ENCODE data around the gene IQCH. TPM values are rescaled to one million over a fixed set of nuclear protein-coding genes. Genes with fewer than 3 reads are reported as not detected.

The IQCH gene
- total RNA-seq, 1 donor from 2014 or later, result 2.8 TPM

DNA sequence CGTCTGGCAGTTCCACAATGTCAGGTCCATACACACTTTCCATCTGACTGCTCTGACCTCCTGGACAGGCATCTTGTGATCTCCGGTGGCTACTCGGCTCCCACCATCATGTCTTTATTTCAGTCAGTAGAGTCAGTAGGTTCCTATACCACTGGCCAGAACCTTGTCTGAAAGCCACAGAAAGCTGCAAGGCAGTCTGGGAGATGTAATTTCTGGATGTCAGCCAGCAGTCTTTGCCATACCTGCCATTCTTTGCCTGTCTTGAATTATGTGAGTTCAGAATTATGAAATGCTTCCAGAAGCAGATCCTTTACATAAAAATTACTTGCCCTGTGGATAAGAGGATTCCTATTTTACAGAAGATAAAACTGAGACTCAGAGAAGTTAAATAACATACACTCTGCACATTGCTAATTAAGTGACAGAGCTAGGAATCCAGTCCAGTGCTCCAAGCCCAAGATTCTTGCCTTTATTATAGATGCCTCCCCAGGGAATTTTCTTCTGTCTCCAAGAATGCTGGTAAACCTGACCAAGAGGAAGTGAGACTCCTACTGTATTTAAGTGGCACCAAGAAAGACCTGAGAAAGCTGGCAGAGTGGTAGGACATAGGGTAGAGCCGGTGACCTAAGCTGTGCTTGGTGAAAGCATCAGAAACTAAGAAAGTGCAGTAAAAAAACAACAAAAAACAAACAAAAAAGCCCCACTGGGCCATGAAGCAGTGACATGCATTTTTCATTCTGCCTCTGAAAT lies 75.6 kb downstream of the IQCH start:
- Mint-ChIP-seq H3K4me3 (no peak overlapping the region), H3K4me1 (no peaks in the 10 kb centered on the region), H3K9me3 (peaks cover 2% of the 10 kb centered on the region), H3K27ac (ENCODE audit: unreplicated experiment) (no peak overlapping the region), H3K27me3 (ENCODE audit: low read depth) (no peaks in the 10 kb centered on the region), H3K36me3 (ENCODE audit: low read depth) (peaks cover 6% of the 10 kb centered on the region)
- DNase-seq (ENCODE audit: low read depth, low spot score), result no peak
- TF ChIP-seq, protein P1, sequence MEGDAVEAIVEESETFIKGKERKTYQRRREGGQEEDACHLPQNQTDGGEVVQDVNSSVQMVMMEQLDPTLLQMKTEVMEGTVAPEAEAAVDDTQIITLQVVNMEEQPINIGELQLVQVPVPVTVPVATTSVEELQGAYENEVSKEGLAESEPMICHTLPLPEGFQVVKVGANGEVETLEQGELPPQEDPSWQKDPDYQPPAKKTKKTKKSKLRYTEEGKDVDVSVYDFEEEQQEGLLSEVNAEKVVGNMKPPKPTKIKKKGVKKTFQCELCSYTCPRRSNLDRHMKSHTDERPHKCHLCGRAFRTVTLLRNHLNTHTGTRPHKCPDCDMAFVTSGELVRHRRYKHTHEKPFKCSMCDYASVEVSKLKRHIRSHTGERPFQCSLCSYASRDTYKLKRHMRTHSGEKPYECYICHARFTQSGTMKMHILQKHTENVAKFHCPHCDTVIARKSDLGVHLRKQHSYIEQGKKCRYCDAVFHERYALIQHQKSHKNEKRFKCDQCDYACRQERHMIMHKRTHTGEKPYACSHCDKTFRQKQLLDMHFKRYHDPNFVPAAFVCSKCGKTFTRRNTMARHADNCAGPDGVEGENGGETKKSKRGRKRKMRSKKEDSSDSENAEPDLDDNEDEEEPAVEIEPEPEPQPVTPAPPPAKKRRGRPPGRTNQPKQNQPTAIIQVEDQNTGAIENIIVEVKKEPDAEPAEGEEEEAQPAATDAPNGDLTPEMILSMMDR (conservative IDR thresholded peaks at IDR 0.05), result no peak

DNA sequence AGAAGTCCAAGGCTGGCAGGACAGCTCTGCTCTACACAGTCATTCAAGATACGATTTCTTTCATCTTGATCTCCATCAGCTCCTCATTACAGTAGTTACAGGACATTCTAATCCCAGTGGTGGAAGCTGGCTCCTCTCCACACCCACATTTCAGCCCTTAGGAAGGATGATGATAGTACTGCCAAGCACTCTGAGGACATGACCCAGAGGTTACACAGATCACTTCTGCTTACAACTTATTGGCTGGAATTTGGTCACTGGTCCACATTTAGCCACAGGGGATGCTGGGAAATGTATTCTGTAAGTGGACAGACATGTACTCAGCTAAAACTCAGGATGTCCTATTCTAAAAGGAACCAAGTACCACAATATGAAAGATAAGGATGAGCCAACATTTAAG lies 77.1 kb downstream of the IQCH start:
- H3K4me3 Mint-ChIP-seq, result no peak overlapping the region
- H3K9me3 Mint-ChIP-seq, result peaks cover 2% of the 10 kb centered on the region
- no peak for DNase-seq (ENCODE audit: low read depth, low spot score)
- no peaks in the 10 kb centered on the region for H3K4me1 Mint-ChIP-seq
- TF ChIP-seq, protein P1 (conservative IDR thresholded peaks at IDR 0.05), result no peak
- H3K27me3 Mint-ChIP-seq (ENCODE audit: low read depth), result no peaks in the 10 kb centered on the region
- peaks cover 4% of the 10 kb centered on the region for H3K36me3 Mint-ChIP-seq (ENCODE audit: low read depth)
- H3K27ac Mint-ChIP-seq (ENCODE audit: unreplicated experiment), result no peak overlapping the region

DNA sequence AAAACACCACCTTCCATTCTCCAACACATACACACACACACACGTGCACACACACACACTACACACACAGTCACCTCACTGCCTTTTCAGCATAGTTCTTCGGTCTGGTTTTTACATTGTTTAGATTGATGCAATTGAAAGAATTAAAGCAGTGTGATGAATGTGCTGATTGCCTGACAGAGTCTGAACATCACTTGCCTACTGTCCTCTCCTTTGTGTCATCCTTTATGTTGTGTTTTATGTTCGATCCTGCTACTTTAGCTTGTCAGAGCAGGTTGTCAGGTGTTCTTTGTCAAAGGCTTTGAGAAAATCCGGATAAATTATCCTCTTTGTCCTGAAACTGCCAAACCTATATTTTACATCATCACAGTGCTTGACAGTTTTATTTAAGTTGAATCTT lies 80.4 kb downstream of the IQCH start:
- TF ChIP-seq, protein P1 (conservative IDR thresholded peaks at IDR 0.05), result no peak
- Mint-ChIP-seq H3K36me3 (ENCODE audit: low read depth) (no peaks in the 10 kb centered on the region), H3K4me3 (no peak overlapping the region), H3K4me1 (no peaks in the 10 kb centered on the region), H3K9me3 (no peaks in the 10 kb centered on the region), H3K27me3 (ENCODE audit: low read depth) (no peaks in the 10 kb centered on the region), H3K27ac (ENCODE audit: unreplicated experiment) (no peak overlapping the region)
- DNase-seq (ENCODE audit: low read depth, low spot score), result no peak

DNA sequence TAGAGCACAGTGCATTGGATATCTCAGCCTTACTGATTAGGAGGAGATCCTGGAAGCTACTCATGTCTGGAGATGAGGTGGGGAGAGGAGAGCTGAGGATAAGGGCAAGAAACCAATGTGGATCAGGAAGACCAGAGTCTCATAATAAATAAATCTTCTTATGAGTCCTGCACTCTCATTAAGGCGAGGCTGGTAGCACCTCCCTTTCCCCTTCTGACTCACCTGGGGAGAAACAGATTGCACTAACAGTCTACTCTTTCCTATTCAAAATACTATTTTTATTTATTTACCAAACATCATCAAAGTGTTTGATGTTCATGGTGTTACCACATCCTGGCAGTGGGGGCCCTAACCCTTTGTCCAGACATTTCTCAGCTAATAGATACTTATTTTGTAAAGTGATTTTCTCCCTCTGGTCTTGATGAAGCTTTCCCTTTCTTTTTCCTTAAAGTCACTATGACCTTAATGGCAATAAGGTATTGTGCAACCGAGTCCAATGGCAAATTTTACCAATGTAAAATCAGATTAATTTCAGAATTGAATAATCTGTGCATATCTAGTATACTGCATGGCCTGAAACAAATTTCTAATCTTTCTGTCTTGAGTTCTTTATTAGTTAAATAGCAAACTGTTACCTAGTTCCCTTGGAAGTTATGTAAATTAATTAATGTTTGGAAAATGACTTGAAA lies 81.1 kb downstream of the IQCH start:
- no peak for DNase-seq (ENCODE audit: low read depth, low spot score)
- no peaks in the 10 kb centered on the region for H3K27me3 Mint-ChIP-seq (ENCODE audit: low read depth)
- no peaks in the 10 kb centered on the region for H3K4me1 Mint-ChIP-seq
- TF ChIP-seq, protein P1 (conservative IDR thresholded peaks at IDR 0.05), result no peak
- no peak overlapping the region for H3K27ac Mint-ChIP-seq (ENCODE audit: unreplicated experiment)
- no peaks in the 10 kb centered on the region for H3K9me3 Mint-ChIP-seq
- no peak overlapping the region for H3K4me3 Mint-ChIP-seq
- no peaks in the 10 kb centered on the region for H3K36me3 Mint-ChIP-seq (ENCODE audit: low read depth)

DNA sequence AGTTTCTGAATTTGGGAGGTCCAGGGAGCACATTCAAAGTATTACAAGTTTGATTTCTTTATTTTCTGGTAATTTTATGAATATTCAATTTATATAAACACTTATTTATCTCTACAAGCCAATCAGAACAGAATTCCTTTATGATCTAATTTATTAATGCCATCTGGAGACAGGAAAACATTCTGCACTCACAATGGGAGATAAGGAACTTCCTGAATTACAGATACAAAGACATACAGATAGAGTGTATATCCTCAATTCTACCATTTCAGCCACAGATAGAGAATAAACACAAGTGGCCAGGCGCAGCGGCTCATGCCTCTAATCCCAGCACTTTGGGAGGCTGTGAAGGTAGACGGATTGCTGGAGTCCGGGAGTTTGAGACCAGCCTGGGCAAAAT lies 86.0 kb downstream of the IQCH start:
- Mint-ChIP-seq H3K27me3 (ENCODE audit: low read depth) (no peaks in the 10 kb centered on the region), H3K9me3 (peaks cover 6% of the 10 kb centered on the region), H3K36me3 (ENCODE audit: low read depth) (peaks cover 10% of the 10 kb centered on the region), H3K4me3 (no peak overlapping the region), H3K4me1 (no peaks in the 10 kb centered on the region), H3K27ac (ENCODE audit: unreplicated experiment) (no peak overlapping the region)
- TF ChIP-seq, protein P1 (conservative IDR thresholded peaks at IDR 0.05), result no peak
- DNase-seq (ENCODE audit: low read depth, low spot score), result no peak

Measured in neural crest cell (in vitro differentiated cells).